Gastroesophageal sphincter (tissue), 3 donors: ENCODE results near the gene RANGAP1.

Experiments used
- EP300 ChIP-seq: sonication (generic); formaldehyde crosslinking; IDR thresholded peaks from one replicate; pipeline ENCODE4 v1.6.1; 2017; ENCODE audit warnings: antibody characterized with exemption, mild to moderate bottlenecking
- POLR2A ChIP-seq, 2 donors: fragments of 450-650 bp; IDR thresholded peaks; one replicate each; pipeline ENCODE4 v1.6.1; 2017; ENCODE audit warnings: antibody characterized with exemption in 2 of 2, mild to moderate bottlenecking in 2 of 2, moderate library complexity in 1 of 2
- POLR2AphosphoS5 ChIP-seq: sonication (generic); formaldehyde crosslinking; IDR thresholded peaks from one replicate; pipeline ENCODE4 v1.6.1; 2017; ENCODE audit warnings: antibody characterized with exemption
- TF ChIP-seq, protein P1 (sequence below), 4 experiments: fragments of 200-600 bp in 2 of 4; fragments of 450-650 bp in 2 of 4; sonication (generic) in 1 of 4; IDR thresholded peaks; one replicate each; pipeline ENCODE4 v1.5.1; 2017 to 2019; ENCODE audit warnings: antibody characterized with exemption in 4 of 4, mild to moderate bottlenecking in 2 of 4, moderate library complexity in 2 of 4

DNA sequence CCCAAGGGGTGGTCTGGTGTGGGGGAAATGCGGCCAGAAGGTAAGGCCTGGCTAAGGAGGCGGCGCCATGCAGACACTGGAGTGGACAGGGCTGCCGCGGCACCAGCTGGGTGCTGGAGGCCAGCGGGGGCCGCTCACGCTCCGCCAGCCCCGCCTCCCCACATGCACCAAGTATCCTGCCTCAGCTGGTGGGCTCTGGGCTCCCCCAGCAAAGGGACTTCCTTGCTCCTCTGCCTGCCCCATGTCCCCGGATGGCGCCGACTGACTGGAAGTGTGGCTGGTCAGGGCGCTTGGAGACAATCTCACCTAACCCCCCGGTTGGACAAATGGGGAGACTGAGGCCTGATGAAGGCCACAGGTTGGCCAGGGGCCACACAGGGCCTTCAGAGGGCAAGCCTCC lies 37.7 kb downstream of the RANGAP1 start:
- TF ChIP-seq POLR2A (IDR thresholded peaks at IDR 0.05) (no peak), POLR2AphosphoS5 (no peak), EP300 (no peak)
- TF ChIP-seq, protein P1, sequence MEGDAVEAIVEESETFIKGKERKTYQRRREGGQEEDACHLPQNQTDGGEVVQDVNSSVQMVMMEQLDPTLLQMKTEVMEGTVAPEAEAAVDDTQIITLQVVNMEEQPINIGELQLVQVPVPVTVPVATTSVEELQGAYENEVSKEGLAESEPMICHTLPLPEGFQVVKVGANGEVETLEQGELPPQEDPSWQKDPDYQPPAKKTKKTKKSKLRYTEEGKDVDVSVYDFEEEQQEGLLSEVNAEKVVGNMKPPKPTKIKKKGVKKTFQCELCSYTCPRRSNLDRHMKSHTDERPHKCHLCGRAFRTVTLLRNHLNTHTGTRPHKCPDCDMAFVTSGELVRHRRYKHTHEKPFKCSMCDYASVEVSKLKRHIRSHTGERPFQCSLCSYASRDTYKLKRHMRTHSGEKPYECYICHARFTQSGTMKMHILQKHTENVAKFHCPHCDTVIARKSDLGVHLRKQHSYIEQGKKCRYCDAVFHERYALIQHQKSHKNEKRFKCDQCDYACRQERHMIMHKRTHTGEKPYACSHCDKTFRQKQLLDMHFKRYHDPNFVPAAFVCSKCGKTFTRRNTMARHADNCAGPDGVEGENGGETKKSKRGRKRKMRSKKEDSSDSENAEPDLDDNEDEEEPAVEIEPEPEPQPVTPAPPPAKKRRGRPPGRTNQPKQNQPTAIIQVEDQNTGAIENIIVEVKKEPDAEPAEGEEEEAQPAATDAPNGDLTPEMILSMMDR (IDR thresholded peaks at IDR 0.05): no peak
